Prostate gland (tissue), 2 donors: ENCODE data around the gene TECR.

Experiments
- POLR2A ChIP-seq: fragments of 450-650 bp; IDR thresholded peaks from one replicate; pipeline ENCODE4 v1.6.1; 2016; ENCODE audit warnings: antibody characterized with exemption, mild to moderate bottlenecking
- POLR2AphosphoS5 ChIP-seq: sonication (generic); formaldehyde crosslinking; IDR thresholded peaks from one replicate; pipeline ENCODE4 v1.6.1; 2017; ENCODE audit warnings: antibody characterized with exemption
- TF ChIP-seq, protein P1 (sequence below), 4 experiments: fragments of 200-600 bp in 2 of 4; fragments of 450-650 bp in 2 of 4; sonication (generic) in 2 of 4; IDR thresholded peaks; 1 replicate in 3 of 4; 2 replicates in 1 of 4; pipeline ENCODE4 v1.5.1; 2016 to 2019; ENCODE audit warnings: antibody characterized with exemption in 4 of 4, mild to moderate bottlenecking in 2 of 4, moderate library complexity in 2 of 4

DNA sequence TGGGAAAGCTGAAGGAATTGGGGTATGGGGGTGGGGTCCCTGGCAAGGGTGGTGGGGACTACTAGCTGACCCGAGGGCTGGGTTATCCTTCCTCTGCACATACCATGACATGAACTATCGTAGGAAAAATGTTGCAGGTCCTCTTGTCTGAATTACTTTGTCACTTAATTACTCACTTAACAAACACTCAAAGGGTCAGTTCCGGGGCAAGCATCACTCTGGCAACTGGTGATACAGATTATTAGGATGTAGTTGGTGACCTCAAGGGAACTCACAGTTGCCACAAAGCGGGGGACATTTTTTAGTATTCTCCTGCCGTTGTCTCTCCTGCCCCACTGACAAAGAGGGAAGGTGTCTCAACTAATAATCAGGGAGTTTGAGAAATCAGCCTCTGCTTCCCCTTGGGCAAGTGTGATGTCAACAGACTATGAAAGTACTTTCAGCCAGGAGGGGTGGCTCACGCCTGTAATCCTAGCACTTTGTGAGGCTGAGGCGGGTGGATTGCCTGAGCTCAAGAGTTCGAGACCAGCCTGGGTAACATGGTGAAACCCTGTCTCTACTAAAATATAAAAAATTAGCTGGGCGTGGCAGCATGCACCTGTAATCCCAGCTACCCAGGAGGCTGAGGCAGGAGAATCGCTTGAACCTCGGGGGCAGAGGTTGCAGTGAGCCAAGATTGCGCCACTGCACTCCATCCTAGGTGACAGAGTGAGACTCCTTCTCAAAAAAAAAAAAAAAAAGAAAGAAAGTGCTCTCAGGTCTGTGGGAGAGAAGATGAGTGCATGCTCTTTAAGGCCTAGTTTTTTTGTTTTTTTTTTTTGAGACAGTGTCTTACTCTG lies 21.5 kb upstream of the TECR start:
- TF ChIP-seq, protein P1, sequence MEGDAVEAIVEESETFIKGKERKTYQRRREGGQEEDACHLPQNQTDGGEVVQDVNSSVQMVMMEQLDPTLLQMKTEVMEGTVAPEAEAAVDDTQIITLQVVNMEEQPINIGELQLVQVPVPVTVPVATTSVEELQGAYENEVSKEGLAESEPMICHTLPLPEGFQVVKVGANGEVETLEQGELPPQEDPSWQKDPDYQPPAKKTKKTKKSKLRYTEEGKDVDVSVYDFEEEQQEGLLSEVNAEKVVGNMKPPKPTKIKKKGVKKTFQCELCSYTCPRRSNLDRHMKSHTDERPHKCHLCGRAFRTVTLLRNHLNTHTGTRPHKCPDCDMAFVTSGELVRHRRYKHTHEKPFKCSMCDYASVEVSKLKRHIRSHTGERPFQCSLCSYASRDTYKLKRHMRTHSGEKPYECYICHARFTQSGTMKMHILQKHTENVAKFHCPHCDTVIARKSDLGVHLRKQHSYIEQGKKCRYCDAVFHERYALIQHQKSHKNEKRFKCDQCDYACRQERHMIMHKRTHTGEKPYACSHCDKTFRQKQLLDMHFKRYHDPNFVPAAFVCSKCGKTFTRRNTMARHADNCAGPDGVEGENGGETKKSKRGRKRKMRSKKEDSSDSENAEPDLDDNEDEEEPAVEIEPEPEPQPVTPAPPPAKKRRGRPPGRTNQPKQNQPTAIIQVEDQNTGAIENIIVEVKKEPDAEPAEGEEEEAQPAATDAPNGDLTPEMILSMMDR (IDR thresholded peaks at IDR 0.05): no peak
- TF ChIP-seq POLR2AphosphoS5 (no peak), POLR2A (no peak)
